Epithelial cell of prostate (primary cell): ENCODE data around the gene CCDC178.

Experiments
- DNase-seq: peaks from one replicate; pipeline ENCODE4 v3.0.0-alpha.2; 2011; ENCODE audit warnings: low read depth, low spot score
- H3K27ac ChIP-seq: fragments of 450-650 bp; 2 replicates; pipeline ENCODE4 v1.5.1; 2017; ENCODE audit warnings: mild to moderate bottlenecking

The CCDC178 gene

DNA sequence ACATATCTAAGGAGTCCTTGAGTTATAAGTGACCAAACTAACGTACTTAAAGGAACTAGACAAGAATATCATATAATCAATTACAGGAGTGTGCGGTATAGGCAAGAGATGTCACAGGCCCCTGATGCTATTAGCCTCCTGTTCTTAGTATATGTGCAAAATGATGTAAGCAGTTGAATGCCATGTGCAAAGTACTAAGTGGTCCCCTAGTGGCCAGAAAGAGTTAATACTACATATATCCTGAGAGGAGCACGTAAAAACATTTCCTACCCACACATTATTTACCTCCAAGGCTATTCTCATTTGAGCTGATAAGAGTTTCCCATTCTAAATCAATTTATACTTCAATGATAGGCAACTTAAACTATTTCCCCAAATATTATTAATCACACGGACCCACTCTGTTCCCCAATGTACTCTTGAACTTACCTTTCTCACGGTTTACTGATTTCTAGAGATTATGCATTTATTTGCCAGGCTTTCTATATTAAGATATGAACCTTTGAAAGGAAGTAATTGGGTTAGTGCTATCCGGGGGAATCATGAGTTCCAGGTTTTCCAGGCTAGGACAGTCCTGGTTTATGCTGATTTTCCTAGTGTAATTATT lies 509.7 kb downstream of the CCDC178 start:
- H3K27ac ChIP-seq = no peak overlapping the region
- DNase-seq = peak; percentile 6

DNA sequence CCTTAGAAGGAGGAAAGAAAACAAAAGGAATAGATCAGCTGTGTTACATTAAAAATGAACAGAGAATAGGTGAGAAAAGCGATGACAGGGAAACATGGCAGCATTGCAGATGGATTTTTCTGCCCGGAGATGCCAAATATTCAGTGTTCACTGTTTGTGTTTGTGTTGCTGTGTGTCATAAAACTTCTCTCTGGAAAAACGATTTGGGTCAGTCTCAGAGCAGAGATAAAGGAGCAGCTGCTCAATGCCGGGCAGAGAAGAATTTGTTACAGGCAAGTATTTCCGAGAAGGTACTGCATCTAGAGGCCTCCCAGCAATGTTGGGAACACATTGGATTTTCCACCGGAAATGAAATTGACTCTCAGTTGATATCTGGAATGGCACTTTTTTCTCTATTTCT lies 511.3 kb downstream of the CCDC178 start:
- H3K27ac ChIP-seq = no peak overlapping the region
- no peak for DNase-seq

DNA sequence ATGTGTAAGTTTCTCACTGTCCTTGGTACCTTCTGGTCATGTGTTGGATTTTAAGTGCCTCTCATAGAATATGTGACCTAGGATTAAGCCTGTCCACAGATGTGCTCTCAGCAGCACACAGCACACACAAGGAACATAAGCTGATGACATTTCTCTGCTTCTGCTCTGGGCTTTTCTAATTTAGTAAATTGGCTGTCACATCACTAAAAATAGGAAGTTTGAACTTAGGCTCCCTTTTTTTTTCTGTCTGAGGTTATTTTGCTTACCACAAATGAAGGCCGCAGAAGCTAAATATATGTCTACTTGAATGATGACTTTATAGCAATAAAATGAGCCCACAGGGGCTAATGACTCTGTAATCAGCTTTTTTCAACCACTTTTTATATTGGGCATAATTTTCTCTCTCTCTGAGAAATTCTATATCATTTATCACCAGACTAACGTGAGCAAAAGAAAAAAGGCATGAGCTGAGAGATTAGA lies 517.5 kb downstream of the CCDC178 start:
- no peak for DNase-seq
- H3K27ac ChIP-seq = no peak overlapping the region

DNA sequence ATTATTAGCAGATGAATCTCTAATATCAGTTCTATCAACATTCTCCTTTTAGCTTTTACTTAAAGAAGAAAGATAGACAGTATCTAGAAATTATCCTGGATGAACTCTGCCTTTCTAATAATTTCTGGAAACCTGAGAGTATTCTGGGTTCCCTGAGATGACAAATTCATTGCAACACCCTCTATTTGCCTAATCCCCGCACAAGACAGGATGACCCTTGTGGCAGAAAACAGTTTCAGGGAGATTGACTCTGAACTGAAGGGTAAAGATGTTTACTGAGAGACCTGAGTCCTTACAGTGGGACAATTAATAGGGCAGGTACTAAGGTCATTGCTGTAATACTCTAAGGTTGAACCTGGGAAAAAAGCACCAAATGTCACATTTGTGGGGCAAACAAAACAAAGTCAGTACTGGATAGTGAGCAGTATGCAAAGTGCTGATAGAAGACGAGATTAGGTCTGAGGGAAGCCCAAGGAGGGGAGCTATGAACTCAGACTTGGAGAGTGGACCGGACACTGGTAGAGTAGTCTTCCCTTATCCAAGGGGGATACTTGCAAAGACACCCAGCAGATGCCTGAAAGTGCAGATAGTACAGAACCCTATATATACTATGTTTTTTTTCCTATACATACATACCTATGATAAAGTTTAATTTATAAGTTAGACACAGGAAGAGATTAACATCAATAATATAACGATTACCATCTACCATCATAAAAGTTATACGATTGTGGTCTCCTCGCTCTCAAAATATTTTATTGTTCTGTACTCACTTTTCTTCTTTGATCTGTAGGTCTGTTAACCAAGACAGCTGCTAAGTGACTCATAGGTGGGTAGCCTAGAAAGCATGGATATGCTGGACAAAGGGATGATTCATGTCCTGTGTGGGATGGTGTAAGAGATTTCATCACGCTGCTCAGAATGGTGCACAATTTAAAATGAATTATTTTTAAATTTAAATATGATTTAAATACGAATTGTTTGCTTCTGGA lies 519.4 kb downstream of the CCDC178 start:
- peak; percentile 90 for DNase-seq
- peak overlapping the region; percentile 49 for H3K27ac ChIP-seq

DNA sequence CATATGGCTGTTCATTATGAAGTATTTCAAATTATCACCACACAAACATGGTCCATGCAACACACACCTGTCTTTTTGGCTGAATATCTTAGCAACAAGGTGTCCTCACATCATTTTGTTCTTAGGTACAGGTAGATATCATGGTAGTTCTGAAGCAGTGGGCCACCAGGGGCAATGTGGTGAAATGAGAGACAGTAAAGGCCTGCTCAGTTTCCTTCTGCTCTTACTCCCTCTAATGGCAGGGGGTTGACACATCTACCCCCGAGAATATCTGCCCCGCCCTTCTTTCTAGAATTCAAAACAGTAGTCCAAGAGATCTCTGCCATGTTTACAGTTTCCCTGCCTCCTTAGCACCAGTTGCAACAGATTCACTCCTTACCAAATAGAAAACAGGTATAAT lies 520.7 kb downstream of the CCDC178 start:
- DNase-seq = no peak
- H3K27ac ChIP-seq = no peak overlapping the region

DNA sequence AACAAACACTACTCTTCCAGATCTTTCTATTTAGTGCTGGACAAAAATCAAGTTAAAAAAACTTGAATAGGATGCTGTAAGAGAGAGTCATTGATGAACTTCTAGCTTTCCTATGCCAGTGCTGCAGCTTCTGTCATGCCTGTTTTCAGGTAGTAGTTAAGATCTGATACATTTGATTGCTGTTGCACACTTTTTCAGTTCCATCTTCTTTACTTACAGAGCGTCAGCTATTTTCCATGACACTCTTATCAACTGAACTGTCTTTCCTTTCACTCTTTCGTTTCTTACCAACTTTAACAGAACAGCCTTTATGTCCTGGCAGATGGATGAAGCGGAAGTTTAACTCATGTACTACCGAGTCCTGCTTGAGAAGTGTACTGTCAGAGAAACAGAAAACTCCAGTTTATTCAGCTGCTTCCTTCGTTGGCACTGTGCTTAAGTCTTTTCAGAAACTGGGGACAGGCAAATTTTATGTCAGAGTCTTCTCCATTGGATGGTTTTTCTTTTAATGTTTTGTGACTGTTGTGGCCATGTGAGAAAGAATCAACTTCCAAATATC lies 521.8 kb downstream of the CCDC178 start:
- no peak for DNase-seq

DNA sequence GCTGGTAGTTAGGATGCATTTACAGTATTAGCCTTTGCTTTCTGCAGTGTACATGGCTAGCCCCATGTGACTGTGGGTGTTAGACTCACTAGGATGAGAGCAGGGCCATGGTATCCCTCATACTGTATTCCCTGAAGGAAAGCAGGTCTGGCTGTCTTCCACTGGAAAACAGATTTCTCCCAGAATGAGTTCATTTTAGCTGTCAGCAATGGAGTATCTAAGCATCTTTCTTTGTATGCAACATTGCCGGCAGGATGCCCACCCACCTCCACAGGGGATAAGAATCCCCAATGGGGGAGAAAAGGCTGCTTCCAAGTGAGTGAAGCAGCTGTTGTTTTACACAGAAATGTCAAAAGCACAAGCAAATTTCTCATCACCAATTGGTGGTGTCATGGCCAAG lies 525.0 kb downstream of the CCDC178 start:
- DNase-seq = no peak
- no peak overlapping the region for H3K27ac ChIP-seq

More for the DNA sequence above, 521.8 kb downstream of the CCDC178 start:
- H3K27ac ChIP-seq = no peak overlapping the region

DNA sequence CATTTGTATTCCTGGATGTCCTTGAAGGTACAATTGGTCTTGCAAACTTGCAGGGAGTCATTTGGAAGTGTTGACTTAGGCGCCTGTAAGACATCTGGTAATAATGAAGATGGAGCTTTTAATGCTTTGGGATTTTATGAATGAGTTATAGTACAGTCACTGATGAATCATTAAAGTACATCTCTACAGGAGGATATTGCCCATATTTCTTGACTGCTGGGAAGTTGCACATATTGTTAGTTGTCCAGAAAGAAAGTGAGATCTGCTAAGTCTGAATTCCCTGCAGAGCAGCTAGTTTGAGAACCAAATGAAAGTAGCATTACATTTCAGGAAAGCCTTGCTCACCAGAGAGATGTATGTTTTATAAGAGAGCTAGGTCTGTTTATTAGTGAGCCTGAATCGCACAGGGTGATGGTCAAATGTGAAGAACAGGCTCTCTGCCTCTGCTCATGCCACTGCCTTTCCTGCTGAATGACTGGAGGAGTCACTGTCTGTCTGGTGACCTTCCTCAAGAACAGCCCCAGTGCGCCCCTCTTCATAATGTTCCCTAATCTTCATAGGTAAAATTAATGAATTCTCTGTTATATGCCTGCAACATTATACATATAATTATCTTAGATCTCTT lies 528.7 kb downstream of the CCDC178 start:
- peak; percentile 26 for DNase-seq

DNA sequence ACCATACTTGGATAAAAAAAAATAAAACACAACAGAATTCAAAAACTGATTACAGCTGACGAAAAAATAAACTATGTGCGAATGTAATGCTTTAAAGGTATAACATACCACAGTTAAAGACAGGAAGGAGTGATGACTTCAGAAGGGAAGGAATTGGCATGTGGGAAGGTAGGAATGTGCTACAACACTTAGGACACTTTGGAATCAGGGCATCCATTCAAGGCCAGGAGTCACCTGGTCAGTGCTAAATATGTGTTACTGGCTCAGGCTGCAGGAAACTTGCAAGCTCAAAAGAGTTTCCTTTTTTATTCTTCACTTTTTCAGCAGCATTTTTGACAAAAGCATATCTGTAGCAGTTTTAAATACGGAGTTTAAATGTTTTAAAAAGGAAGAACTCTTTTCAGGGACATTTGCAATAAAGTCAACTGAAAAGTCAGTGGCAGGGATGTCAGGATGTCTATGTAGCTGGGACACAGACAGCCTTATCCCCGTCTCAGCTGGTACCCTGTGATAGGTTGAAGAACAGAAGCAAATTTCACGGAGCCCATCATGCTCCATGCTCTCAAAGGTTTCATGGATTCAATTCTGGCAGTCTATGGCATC lies 529.7 kb downstream of the CCDC178 start:
- H3K27ac ChIP-seq = no peak overlapping the region
- DNase-seq = no peak

More for the DNA sequence above, 528.7 kb downstream of the CCDC178 start:
- H3K27ac ChIP-seq = no peak overlapping the region

DNA sequence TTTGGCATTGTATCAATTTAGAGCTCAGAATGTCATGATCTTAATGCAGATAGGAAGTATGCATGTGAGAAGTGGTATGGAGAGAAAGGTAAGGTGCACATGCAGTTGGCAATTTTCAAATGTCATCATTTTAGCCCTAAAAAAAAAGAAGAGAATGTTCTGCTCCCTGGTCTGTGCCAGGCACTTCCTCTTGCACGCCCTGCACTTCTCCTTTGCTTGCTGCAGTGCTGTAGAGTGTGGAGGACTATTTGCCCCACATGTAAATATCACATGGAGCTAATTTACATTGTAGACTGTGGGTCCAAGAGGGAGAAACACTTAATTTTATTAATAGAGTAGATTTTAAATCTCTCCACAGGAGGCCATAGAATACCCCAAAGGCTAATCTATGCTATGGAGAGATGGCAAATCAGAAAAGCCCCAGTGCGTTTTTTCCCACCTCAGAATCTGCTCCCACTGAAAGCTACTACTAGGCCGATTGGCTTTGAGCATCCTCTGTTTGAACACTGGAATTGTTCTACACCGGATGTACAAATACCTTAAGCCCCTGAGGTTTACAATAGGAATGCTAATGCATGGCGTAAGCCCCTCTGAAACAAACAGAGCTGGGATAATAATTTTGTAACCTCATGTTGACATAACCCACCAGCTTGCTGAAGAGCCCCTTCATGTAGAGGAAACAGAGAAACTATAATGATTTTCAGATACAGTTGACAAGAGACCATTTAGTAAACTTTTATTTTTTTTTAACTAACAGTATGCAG lies 530.5 kb downstream of the CCDC178 start:
- DNase-seq = no peak
- no peak overlapping the region for H3K27ac ChIP-seq

DNA sequence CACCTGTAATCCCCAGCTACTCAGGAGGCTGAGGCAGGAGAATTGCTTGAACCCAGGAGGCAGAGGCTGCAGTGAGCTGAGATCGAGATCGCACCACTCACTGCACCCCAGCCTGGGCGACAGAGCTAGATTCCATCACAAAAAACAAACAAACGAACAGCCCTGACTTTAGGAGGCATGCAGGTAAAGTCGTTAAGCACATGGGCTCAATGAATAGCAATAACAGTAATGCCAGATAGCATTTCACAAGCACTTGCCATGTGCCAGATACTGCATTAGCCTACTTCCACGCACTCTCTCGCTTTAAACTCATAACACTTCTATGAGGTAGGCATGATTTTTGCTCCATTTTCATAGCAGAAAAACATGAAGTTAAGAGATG lies 532.1 kb downstream of the CCDC178 start:
- no peak for DNase-seq
- H3K27ac ChIP-seq = no peak overlapping the region

DNA sequence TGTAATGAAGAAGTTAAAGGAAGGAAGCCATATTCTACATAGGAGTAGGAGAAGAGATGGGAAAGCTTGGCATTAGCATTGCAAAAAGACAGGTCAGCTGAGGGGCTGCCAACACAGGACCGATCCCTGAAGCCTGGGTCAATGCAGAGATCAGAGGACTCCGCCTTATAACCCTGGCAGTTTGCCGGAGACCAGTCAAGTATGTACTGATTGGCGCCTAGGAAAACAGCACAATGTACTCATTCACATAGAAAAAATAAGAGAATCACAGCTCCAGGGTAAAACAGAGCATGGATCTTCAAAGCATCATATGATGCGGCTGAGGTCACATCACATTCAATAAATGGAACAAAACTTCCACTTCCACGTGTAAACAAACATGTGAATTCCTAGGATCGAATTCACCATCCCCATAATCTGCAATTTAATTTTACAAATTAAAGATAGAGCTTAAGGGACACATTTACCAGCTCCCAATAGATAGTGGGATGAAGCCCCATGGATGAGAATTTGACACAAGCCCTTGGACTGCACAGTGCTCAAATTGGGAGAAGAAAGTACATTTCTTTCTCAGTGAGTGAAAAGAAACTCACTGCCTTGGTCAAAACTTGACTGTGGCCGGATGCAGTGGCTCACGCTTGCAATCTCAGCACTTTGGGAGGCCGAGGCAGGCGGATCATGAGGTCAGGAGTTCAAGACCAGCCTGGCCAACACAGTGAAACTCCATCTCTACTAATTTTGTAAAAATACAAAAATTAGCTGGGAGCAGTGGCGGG lies 532.7 kb downstream of the CCDC178 start:
- H3K27ac ChIP-seq = no peak overlapping the region
- no peak for DNase-seq

DNA sequence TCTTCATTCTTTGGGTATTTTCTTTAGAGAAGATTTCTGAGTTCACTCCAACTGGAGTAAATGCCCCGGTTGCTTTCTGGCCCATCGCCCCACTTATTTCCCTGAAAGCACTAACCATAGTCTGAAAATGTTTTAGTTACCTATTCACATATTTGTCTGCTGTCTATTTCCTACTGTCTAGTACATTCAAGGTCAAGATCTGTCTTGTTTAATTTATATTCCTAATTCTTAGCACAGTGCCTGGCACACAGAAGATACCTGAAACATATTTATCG lies 533.3 kb downstream of the CCDC178 start:
- DNase-seq = no peak
- H3K27ac ChIP-seq = no peak overlapping the region

DNA sequence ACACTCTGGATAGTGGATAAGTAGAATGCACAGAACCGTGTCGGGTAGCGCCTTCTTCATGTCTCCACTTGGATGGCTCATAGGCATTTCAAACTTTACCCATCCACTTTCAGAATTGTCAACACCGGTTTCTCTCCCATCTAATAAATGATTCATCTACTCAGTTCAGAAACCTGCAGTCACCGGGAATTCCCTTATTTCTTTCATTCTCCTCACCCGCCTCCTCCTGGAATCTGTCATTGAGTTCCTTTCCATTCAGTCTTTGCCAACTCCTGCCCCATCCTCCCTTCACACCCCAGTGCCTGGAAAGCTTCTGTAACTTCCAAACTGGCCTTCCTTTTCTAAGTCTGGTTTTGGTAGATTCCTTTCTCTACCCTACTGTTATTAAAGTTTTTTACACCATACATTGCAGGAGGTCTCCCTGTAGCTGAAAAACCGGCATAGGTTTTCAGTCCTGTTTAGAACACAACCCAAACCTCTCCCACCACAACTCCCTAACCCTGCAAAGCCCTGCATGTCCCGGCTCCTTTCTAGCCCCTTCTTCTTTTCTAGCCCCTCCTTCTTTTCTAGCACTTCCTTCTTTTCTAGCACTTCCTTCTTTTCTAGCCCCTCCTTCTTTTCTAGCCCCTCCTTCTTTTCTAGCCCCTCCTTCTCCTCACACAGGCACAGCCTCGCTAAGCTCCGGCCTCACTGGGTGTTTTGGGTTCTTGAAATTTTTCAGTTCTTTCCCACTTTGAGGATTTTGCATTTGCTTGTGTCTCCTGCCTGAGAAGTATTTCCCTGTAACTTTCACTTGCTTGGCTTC lies 533.8 kb downstream of the CCDC178 start:
- H3K27ac ChIP-seq = no peak overlapping the region
- DNase-seq = peak; percentile 24

DNA sequence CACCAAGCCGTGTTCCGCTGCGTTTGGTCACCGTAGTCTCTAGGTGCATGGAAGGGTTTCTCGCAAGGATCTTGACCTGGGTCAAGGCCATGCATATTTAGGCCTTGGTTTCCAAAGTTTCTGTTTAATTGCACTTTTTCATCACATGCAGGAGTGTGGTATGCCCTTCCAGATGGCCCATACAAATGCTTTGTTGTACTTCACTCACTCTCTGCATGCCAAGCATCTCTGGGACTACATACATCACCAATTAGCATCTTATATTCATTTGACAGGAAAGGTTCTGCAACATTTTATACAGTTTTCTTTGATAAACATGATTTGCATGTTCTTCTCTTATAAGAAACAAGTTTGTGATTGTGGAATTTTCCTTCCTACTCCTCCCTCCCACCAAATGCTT lies 534.9 kb downstream of the CCDC178 start:
- no peak for DNase-seq
- no peak overlapping the region for H3K27ac ChIP-seq

DNA sequence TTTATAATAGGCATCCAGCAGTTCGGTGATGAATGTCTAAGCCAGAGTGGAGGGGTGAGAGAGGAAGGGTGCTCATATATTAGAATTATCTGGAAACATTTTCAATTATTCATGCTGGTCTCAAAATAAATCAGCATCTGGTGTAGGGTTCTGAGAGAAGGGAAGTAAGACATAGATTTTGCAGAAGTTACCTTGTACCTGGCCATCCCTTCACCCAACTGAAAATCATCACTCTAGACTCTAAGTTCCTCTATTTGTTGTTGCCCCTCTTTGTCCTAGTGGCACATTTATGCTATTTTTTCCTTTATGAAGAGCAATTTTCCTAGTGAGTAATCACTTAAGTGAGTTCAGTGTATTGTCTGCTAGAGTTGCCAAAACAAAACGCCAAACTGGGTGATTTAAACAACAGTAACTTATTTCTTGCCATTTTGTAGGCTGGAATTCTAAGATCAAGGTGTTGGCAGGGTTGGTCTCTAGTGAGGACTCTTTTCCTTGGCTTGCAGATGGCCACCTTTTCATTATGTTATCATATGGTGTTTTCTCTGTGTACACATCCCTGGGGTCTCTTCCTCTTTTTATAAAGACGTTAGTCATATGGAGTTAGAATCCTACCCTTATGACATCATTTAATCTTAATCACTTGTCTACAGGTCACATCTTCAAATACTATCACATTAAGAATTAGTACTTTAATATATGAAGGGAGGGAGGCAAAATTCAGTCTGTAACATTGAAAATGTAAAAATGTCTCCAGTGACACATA lies 537.8 kb downstream of the CCDC178 start:
- DNase-seq = no peak

DNA sequence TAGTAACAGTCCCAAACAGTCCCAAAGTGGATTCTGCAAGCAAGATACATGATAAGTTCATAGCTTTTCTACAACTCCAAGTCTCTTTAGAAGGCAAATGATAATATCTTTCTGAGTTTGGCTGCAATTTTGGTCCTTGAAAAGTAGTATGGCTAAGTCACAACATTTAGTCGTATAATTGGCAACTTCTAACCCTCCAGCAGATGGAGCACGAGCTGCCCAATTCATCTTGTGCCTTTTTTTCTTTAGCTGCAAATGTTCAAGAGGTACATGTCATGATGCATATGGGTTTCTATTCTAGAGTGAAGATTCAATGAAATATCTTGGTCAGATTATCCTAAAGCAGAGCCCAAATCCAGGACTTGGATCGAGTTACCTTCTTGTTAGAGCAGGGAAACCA lies 540.7 kb downstream of the CCDC178 start:
- H3K27ac ChIP-seq = no peak overlapping the region
- no peak for DNase-seq

More for the DNA sequence above, 537.8 kb downstream of the CCDC178 start:
- no peak overlapping the region for H3K27ac ChIP-seq
